Esophagus squamous epithelium (tissue), 4 donors: ENCODE measurements around the gene COL4A2.

Source experiments
- CTCF ChIP-seq, 6 experiments: fragments of 450-650 bp in 4 of 6; fragments of 200-600 bp in 2 of 6; sonication (generic) in 2 of 6; IDR thresholded peaks; one replicate each; pipeline ENCODE4 v1.5.1; 2016 to 2019; ENCODE audit warnings: antibody characterized with exemption in 6 of 6, mild to moderate bottlenecking in 4 of 6, moderate library complexity in 4 of 6
- POLR2A ChIP-seq, 4 donors: fragments of 450-650 bp; IDR thresholded peaks; one replicate each; pipeline ENCODE4 v1.6.1; 2017; ENCODE audit warnings: antibody characterized with exemption in 4 of 4, mild to moderate bottlenecking in 4 of 4, moderate library complexity in 3 of 4

GRCh38 chr13:110440946-110441731 is 134.1 kb downstream of the COL4A2 start:
- TF ChIP-seq POLR2A (IDR thresholded peaks at IDR 0.05) (no peak), CTCF (IDR thresholded peaks at IDR 0.05) (no peak)
